GM20000 (cell line): ENCODE measurements around the gene DST.

Source experiments
- DNase-seq: peaks from one replicate; pipeline ENCODE4 v3.0.0; 2012; ENCODE audit warnings: low spot score
- TF ChIP-seq, protein P1 (sequence below): IDR thresholded peaks from 2 replicates; pipeline ENCODE4 v1.5.1; 2012; ENCODE audit warnings: mild to moderate bottlenecking, control low read depth; ENCODE audit errors: extremely low read depth, missing control alignments

Gene DST

DNA sequence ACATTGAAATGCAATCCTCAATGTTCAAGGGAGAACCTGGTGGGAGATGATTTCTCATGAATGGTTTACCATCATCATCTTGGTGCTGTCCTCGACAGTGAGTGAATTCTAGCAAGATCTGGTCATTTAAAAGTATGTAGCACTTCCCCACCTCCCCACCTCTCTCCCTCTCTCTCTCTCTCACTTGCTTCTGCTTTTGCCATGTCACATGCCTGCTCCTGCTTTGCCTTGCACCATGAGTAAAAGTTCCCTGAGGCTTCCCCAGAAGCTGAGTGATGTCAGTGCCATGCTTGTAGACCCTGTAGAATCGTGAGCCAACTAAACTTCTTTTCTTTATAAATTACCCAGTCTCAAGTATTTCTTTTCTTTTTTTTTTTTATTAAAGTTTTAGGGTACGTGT, 60.5 kb downstream of the DST start:
- DNase-seq = no peak
- TF ChIP-seq, protein P1, sequence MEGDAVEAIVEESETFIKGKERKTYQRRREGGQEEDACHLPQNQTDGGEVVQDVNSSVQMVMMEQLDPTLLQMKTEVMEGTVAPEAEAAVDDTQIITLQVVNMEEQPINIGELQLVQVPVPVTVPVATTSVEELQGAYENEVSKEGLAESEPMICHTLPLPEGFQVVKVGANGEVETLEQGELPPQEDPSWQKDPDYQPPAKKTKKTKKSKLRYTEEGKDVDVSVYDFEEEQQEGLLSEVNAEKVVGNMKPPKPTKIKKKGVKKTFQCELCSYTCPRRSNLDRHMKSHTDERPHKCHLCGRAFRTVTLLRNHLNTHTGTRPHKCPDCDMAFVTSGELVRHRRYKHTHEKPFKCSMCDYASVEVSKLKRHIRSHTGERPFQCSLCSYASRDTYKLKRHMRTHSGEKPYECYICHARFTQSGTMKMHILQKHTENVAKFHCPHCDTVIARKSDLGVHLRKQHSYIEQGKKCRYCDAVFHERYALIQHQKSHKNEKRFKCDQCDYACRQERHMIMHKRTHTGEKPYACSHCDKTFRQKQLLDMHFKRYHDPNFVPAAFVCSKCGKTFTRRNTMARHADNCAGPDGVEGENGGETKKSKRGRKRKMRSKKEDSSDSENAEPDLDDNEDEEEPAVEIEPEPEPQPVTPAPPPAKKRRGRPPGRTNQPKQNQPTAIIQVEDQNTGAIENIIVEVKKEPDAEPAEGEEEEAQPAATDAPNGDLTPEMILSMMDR = no peak

DNA sequence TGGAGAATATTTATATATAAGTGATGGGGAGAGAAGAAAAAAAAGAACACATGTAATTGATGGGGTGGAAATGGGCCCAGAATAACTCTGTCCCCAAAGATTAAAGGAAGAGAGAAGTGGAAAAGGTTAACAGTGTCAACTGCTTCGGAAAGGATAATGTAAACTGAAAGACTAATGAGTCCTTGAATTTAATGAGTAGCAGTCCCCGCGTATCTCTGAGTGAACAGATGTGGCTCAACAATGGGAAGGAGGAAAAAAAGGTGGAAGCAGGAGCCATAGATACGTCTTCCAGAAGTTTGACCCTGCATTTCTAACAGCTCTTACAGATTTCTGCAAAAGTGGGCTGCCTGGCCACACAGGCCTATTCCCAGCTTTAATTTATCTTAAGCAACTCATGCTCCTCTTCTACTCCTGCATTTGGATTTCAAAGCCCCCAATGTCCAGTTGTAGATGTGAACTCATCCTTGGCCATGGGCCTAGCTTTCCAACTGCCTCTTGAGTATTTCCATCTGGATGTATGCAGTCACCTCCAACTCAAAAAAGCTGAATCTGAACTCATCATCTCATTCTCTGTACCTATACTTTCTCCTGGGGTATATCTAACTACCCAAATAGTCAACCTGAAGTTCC, 61.3 kb downstream of the DST start:
- TF ChIP-seq, protein P1 = no peak
- DNase-seq = no peak

DNA sequence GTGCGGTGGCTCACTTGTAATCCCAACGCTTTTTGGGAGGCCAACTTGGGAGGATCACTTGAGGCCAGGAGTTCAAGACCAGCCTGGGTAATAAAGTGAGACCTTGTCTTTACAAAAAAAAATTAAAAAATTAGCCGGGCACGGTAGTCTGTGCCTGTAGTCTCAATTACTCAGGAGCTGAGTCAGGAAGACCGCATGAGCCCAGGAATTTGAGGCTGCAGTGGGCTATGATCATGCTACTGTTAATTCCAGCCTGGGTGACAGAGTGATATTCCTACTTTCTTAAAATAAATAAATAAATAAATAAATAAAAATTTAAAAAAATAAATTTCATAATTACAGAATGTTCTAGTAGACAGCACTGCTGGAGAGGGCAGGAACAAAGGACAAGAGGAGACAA, 62.4 kb downstream of the DST start:
- no peak for DNase-seq
- TF ChIP-seq, protein P1 = no peak

DNA sequence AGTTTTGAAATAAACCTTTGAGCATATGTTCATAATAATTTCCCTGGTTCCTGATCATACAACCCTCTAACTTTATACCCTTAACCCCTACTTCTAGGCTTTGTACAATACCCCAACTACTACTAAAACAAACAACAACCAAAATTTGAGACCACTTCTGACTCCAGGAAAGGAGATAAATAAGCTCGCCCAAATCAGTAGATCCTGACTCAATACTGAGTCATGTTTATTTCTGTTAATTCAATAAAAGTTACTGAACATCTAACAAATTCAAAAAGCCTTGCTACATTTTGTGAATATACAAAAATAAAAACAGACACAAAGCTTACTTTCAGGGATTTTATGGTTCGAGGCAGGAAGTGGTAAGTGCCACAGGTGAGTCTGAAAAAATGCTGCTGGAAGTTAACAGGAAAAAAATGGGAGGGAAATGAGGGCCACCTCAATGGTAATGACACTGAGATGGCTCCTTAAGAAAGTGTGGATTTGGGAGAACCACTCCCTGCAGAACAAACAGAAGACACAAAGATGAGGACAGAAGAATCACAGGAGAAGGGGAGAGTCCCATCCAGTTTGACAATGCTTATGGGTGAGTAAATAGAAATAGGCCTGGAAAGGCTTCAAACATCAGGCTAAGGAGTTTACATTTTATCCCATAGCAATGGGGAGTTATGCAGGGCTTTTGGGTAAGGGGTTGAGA, 63.4 kb downstream of the DST start:
- DNase-seq = no peak
- TF ChIP-seq, protein P1 = no peak

DNA sequence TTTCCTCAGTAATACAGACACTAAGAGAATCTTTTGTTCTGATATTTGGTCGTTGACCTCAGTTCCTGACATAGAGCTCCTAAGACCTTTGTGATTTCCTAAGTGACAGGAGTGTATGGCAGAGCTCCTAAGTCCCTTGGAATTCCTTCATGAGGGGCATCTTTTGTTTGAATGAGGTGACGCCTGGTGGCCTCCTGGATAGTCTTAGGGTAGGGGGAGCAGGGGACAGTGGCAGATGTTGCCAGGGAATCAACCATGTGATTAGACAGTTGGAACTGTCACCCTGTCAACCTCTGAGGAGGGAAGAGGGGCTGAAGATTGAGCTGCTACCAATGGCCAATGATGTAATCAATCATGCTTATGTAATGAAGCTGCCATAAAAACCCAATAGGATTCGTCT, 67.0 kb downstream of the DST start:
- no peak for DNase-seq
- TF ChIP-seq, protein P1 = no peak

DNA sequence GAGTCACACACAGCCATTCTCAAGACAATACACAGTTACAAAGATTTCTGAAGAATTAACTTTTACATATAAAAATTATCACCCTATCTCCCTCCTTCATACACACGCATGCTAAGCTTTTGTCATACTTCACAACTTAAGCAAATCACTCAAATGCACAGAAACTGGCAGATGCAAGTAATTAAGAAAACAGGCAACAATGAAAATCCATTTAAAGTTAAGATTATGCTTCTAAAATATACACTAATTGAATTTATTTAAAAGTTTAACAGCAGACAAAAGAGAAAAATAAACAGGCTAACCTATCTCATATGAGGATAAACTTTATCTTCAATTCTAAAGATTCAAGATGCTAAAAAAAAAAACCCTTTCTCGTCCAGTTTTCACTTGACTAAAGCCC, 68.4 kb downstream of the DST start:
- no peak for DNase-seq
- TF ChIP-seq, protein P1 = no peak

DNA sequence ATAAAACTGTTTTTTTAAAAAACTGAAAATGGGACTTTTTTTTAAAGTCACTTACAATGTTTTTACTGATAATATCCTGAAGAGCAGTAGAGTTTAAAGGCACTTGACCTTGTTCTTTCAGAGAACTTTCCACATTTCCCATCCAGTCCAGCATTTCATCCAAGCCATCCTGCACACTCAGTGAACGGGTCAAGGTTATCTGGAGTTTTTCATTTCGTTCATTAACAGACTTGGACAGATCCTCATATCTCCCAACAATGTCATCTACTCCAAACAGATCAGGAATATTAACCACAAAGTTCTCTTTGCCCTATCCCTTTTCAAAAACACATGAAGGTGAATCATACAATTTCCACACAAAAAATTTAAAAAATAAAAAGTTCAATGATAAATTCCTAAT, 69.1 kb downstream of the DST start:
- no peak for DNase-seq

More for the DNA sequence above, 69.1 kb downstream of the DST start:
- TF ChIP-seq, protein P1 = no peak
